Right lobe of liver (tissue), 6 donors: Measurements from ENCODE around the gene ANKFN1. TPM values are rescaled to one million over a fixed set of nuclear protein-coding genes. Genes with fewer than 3 reads are reported as not detected.

Experiments
- ATAC-seq, 4 donors: fragments of 200-7000 bp; cut with Tn5 transposase; one replicate each; pipeline ENCODE4 v1.9.1; 2020; ENCODE audit warnings: mild to moderate bottlenecking in 4 of 4, moderate library complexity in 4 of 4
- DNase-seq, 3 donors: peaks; one replicate each; pipeline ENCODE4 v3.0.0-alpha.2; 2020
- H3K27ac ChIP-seq, 3 donors: fragments of 200-600 bp; one replicate each; pipeline ENCODE4 v1.8.0; 2022
- H3K27me3 ChIP-seq, 2 donors: fragments of 200-600 bp; one replicate each; pipeline ENCODE4 v1.8.0; 2022
- H3K36me3 ChIP-seq, 4 donors: fragments of 200-600 bp; sonication (generic) in 1 of 4; one replicate each; pipeline versions ENCODE4 v1.5.1 to v1.8.0; 2017 to 2022; ENCODE audit warnings: control low read depth in 1 of 4
- H3K4me1 ChIP-seq, 4 donors: fragments of 200-600 bp; sonication (generic) in 1 of 4; one replicate each; pipeline versions ENCODE4 v1.5.1 to v1.8.0; 2017 to 2022; ENCODE audit warnings: control low read depth in 1 of 4
- H3K4me3 ChIP-seq, 3 donors: fragments of 200-600 bp; one replicate each; pipeline ENCODE4 v1.8.0; 2022
- H3K9me3 ChIP-seq, 4 donors: fragments of 200-600 bp; sonication (generic) in 1 of 4; one replicate each; pipeline versions ENCODE4 v1.5.1 to v1.8.0; 2017 to 2022; ENCODE audit warnings: control low read depth in 1 of 4
- POLR2A ChIP-seq: fragments of 450-650 bp; IDR thresholded peaks from one replicate; pipeline ENCODE4 v1.6.1; 2017; ENCODE audit warnings: antibody characterized with exemption, mild to moderate bottlenecking
- WGBS: methylation state at CpG from one replicate; pipeline ENCODE4 v1.1.6; 2018; ENCODE audit warnings: low coverage, low lambda C conversion rate; ENCODE audit not compliant: insufficient coverage; ENCODE audit errors: missing lambda C conversion rate; 5-methylcytosine and 5-hydroxymethylcytosine counted together
- intact Hi-C, 2 donors: fragments of 100-400 bp; cut with DNase I; formaldehyde crosslinking; loops; one replicate each; pipeline versions ENCODE4 v1.11.2 to v1.14.1; 2022
- total RNA-seq, 6 experiments: library from RNA; depleted of rRNA in 2 of 6; stranded (reverse); fragments of >200 nt in 2 of 6; fragmentation: NEBNext Ultra II Directional in 3 of 6; extraction: Animal tissue kit (Norgen Biotek cat#: 25700) in 3 of 6; gene quantifications; one replicate each; pipeline versions ENCODE4 v1.1.0 to v1.2.4, GENCODE V29; 2016 to 2023
- TF ChIP-seq, protein P1 (sequence below), 4 donors: fragments of 200-600 bp in 3 of 4; fragments of 450-650 bp in 1 of 4; IDR thresholded peaks; one replicate each; pipeline versions ENCODE4 v1.5.1 to v1.8.0; 2016 to 2022; ENCODE audit warnings: antibody characterized with exemption in 4 of 4, mild to moderate bottlenecking in 2 of 4
- donor health status: DM: no; HTN: yes; CAD: no.
- donor health status: DM: no; HTN: no; CAD: no.
- donor health status: DM: no; HTN: no; CAD: no.
- donor health status: DM: no; HTN: yes; CAD: no.
- donor health status: DM: no; HTN: yes; CAD: no.

The ANKFN1 gene
- total RNA-seq, 6 experiments from 2014 or later = 0.11 TPM; not detected in 5

- no peak for ATAC-seq
- Histone ChIP-seq H3K4me3 (no peak overlapping the region), H3K9me3 (no peaks in the 10 kb centered on the region), H3K36me3 (no peaks in the 10 kb centered on the region), H3K4me1 (no peaks in the 10 kb centered on the region), H3K27me3 (no peaks in the 10 kb centered on the region), H3K27ac (no peak overlapping the region)
- intact Hi-C loops = no loop called here
- DNase-seq = no peak
- TF ChIP-seq, protein P1, sequence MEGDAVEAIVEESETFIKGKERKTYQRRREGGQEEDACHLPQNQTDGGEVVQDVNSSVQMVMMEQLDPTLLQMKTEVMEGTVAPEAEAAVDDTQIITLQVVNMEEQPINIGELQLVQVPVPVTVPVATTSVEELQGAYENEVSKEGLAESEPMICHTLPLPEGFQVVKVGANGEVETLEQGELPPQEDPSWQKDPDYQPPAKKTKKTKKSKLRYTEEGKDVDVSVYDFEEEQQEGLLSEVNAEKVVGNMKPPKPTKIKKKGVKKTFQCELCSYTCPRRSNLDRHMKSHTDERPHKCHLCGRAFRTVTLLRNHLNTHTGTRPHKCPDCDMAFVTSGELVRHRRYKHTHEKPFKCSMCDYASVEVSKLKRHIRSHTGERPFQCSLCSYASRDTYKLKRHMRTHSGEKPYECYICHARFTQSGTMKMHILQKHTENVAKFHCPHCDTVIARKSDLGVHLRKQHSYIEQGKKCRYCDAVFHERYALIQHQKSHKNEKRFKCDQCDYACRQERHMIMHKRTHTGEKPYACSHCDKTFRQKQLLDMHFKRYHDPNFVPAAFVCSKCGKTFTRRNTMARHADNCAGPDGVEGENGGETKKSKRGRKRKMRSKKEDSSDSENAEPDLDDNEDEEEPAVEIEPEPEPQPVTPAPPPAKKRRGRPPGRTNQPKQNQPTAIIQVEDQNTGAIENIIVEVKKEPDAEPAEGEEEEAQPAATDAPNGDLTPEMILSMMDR (IDR thresholded peaks at IDR 0.05) = no peak
- no peak for TF ChIP-seq POLR2A
- 66% methylated on average over 9 of the region's 9 CpGs for WGBS
Measured at GRCh38 chr17:56445692-56446411, 292.6 kb downstream of the ANKFN1 start.

- no peak overlapping the region for H3K4me3 ChIP-seq
- TF ChIP-seq, protein P1 (IDR thresholded peaks at IDR 0.05) = no peak
- TF ChIP-seq POLR2A = no peak
- H3K27me3 ChIP-seq = no peaks in the 10 kb centered on the region
- no peak for ATAC-seq
- no peaks in the 10 kb centered on the region for H3K36me3 ChIP-seq
- no peaks in the 10 kb centered on the region for H3K4me1 ChIP-seq
- H3K9me3 ChIP-seq = no peaks in the 10 kb centered on the region
- WGBS = no CpG with 5 or more reads among the region's 1 CpG
- intact Hi-C loops = no loop called here
- DNase-seq = no peak
- no peak overlapping the region for H3K27ac ChIP-seq
Measured at GRCh38 chr17:56447171-56447570, 293.9 kb downstream of the ANKFN1 start.

- Histone ChIP-seq H3K27ac (no peak overlapping the region), H3K9me3 (no peaks in the 10 kb centered on the region), H3K36me3 (no peaks in the 10 kb centered on the region), H3K27me3 (no peaks in the 10 kb centered on the region), H3K4me1 (no peaks in the 10 kb centered on the region), H3K4me3 (no peak overlapping the region)
- no peak for TF ChIP-seq POLR2A
- TF ChIP-seq, protein P1 (IDR thresholded peaks at IDR 0.05) = no peak
- intact Hi-C loops = no loop called here
- DNase-seq = no peak
- no peak for ATAC-seq
- WGBS = 63% methylated on average over 2 of the region's 2 CpGs
Measured at GRCh38 chr17:56448371-56448770, 295.1 kb downstream of the ANKFN1 start.

DNA sequence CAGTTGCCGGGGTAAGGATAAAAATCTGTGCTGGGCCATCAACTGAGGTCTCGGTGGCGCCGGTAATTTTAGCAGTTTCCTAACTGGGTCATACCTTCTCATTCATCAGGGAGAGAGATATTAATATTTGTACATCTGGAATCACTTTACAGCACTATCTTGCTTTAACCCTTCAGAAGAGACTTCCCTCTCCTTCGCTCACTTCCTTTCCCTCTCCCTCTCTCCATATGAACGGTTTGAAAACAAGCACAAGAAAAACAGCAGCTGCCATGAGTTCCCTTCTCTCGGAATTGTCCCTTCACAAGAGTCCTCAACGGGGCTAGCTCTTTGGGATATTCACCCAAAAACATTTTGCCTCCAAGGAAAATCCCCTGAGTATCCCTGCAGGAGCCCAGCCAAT, 295.9 kb downstream of the ANKFN1 start:
- 53% methylated on average over 7 of the region's 8 CpGs for WGBS
- ATAC-seq (no peak), DNase-seq (no peak)
- Histone ChIP-seq H3K4me3 (no peak overlapping the region), H3K36me3 (no peaks in the 10 kb centered on the region), H3K9me3 (no peaks in the 10 kb centered on the region), H3K27me3 (no peaks in the 10 kb centered on the region), H3K27ac (no peak overlapping the region), H3K4me1 (no peaks in the 10 kb centered on the region)
- TF ChIP-seq, protein P1 (IDR thresholded peaks at IDR 0.05) = no peak
- TF ChIP-seq POLR2A = no peak
- intact Hi-C loops = no loop called here
